Omental fat pad (tissue), 4 donors: Measurements from ENCODE around the gene SLC27A2. TPM values are rescaled to one million over a fixed set of nuclear protein-coding genes. Genes with fewer than 3 reads are reported as not detected.

Experiments used
- ATAC-seq: fragments of 150-250 bp; one replicate; pipeline ENCODE4 v1.9.1; 2016; ENCODE audit warnings: mild to moderate bottlenecking, moderate library complexity; ENCODE audit not compliant: low FRiP score
- DNase-seq: peaks from one replicate; pipeline ENCODE4 v3.0.0-alpha.2; 2019; ENCODE audit warnings: low spot score
- CTCF ChIP-seq, 3 donors: fragments of 450-650 bp; IDR thresholded peaks; one replicate each; pipeline ENCODE4 v1.5.1; 2016 to 2017; ENCODE audit warnings: antibody characterized with exemption in 3 of 3, mild to moderate bottlenecking in 3 of 3, moderate library complexity in 2 of 3
- total RNA-seq, 4 donors: library from RNA; depleted of rRNA; stranded (reverse); fragments of >200 nt; gene quantifications; one replicate each; pipeline ENCODE4 v1.1.0, GENCODE V29; 2016

Gene SLC27A2
- total RNA-seq, 4 donors from 2014 or later: 1.6 to 11.4 (median 5.5) TPM

GRCh38 chr15:50252556-50252955 lies 70.6 kb downstream of the SLC27A2 start:
- no peak for DNase-seq
- no peak for TF ChIP-seq CTCF (IDR thresholded peaks at IDR 0.05)
- ATAC-seq: no peak

GRCh38 chr15:50256188-50257041 lies 74.4 kb downstream of the SLC27A2 start:
- ATAC-seq (no peak), DNase-seq (no peak)
- TF ChIP-seq CTCF (IDR thresholded peaks at IDR 0.05): no peak

- no peak for DNase-seq
- ATAC-seq: no peak
- no peak for TF ChIP-seq CTCF (IDR thresholded peaks at IDR 0.05)
Measured at GRCh38 chr15:50257332-50257731, 75.3 kb downstream of the SLC27A2 start.

- DNase-seq (no peak), ATAC-seq (no peak)
- TF ChIP-seq CTCF (IDR thresholded peaks at IDR 0.05): no peak
Measured at GRCh38 chr15:50257924-50258323, 75.9 kb downstream of the SLC27A2 start.

- no peak for DNase-seq
- no peak for TF ChIP-seq CTCF (IDR thresholded peaks at IDR 0.05)
- ATAC-seq: no peak
Measured at GRCh38 chr15:50259276-50259675, 77.3 kb downstream of the SLC27A2 start.

- no peak for DNase-seq
- ATAC-seq: no peak
- no peak for TF ChIP-seq CTCF (IDR thresholded peaks at IDR 0.05)
Measured at GRCh38 chr15:50260969-50261496, 79.0 kb downstream of the SLC27A2 start.

GRCh38 chr15:50261981-50262380 lies 80.0 kb downstream of the SLC27A2 start:
- ATAC-seq (no peak), DNase-seq (no peak)
- no peak for TF ChIP-seq CTCF (IDR thresholded peaks at IDR 0.05)
